Liver (tissue), 9 donors: ENCODE results near the gene VGLL4. TPM values are rescaled to one million over a fixed set of nuclear protein-coding genes. Genes with fewer than 3 reads are reported as not detected.

Experiments
- DNase-seq: peaks from one replicate; pipeline ENCODE4 v3.0.0-alpha.2; 2017; ENCODE audit warnings: low spot score
- H3K27ac ChIP-seq, 2 donors: one replicate each; pipeline ENCODE4 v1.7.0; 2013; ENCODE audit warnings: inconsistent platforms in 2 of 2, low read length in 2 of 2, control low read depth in 1 of 2, low read depth in 1 of 2, mild to moderate bottlenecking in 1 of 2
- H3K27me3 ChIP-seq, 4 donors: one replicate each; pipeline versions ENCODE4 v1.6.1 to v1.7.0; 2013; ENCODE audit warnings: low read length in 3 of 4, inconsistent platforms in 1 of 4, mild to moderate bottlenecking in 1 of 4, moderate library complexity in 1 of 4; ENCODE audit not compliant: control insufficient read depth in 4 of 4, insufficient read depth in 4 of 4
- H3K36me3 ChIP-seq, 4 donors: one replicate each; pipeline versions ENCODE4 v1.6.1 to v1.7.0; 2013; ENCODE audit warnings: low read length in 3 of 4, mild to moderate bottlenecking in 3 of 4, low read depth in 1 of 4, moderate library complexity in 1 of 4; ENCODE audit not compliant: control insufficient read depth in 4 of 4, insufficient read depth in 3 of 4
- H3K4me1 ChIP-seq, 4 donors: one replicate each; pipeline versions ENCODE4 v1.6.1 to v1.7.0; 2013; ENCODE audit warnings: low read length in 3 of 4, mild to moderate bottlenecking in 3 of 4, moderate library complexity in 1 of 4; ENCODE audit not compliant: control insufficient read depth in 4 of 4, insufficient read depth in 4 of 4
- H3K4me3 ChIP-seq, 3 donors: one replicate each; pipeline versions ENCODE4 v1.6.1 to v1.7.0; 2013; ENCODE audit warnings: low read length in 3 of 3, control low read depth in 1 of 3, low read depth in 1 of 3, mild to moderate bottlenecking in 1 of 3
- H3K9ac ChIP-seq, 2 donors: one replicate each; pipeline ENCODE4 v1.7.0; 2013; ENCODE audit warnings: low read length in 2 of 2, mild to moderate bottlenecking in 2 of 2, moderate library complexity in 2 of 2, control low read depth in 1 of 2, low read depth in 1 of 2
- H3K9me3 ChIP-seq, 4 donors: one replicate each; pipeline versions ENCODE4 v1.6.1 to v1.7.0; 2013; ENCODE audit warnings: low read length in 3 of 4; ENCODE audit not compliant: control insufficient read depth in 4 of 4
- EGR1 ChIP-seq, 2 donors: IDR thresholded peaks; 2 replicates each; pipeline ENCODE4 v1.6.1; 2016 to 2018; ENCODE audit warnings: antibody characterized with exemption in 2 of 2, low read depth in 2 of 2
- FOXA1 ChIP-seq: IDR thresholded peaks from 2 replicates; pipeline ENCODE4 v1.6.1; 2016; ENCODE audit warnings: antibody characterized with exemption
- FOXA2 ChIP-seq: IDR thresholded peaks from 2 replicates; pipeline ENCODE4 v1.6.1; 2016; ENCODE audit warnings: antibody characterized with exemption
- GABPA ChIP-seq, 2 donors: IDR thresholded peaks in 1 of 2; conservative IDR thresholded peaks in 1 of 2; 2 replicates each; pipeline ENCODE4 v1.6.1; 2016; ENCODE audit warnings: antibody characterized with exemption in 2 of 2, mild to moderate bottlenecking in 1 of 2, moderate library complexity in 1 of 2
- HNF4A ChIP-seq, 2 donors: conservative IDR thresholded peaks; 2 replicates each; pipeline ENCODE4 v1.6.1; 2016; ENCODE audit warnings: antibody characterized with exemption in 2 of 2, mild to moderate bottlenecking in 2 of 2
- HNF4G ChIP-seq: IDR thresholded peaks from 2 replicates; pipeline ENCODE4 v1.6.1; 2016; ENCODE audit warnings: antibody characterized with exemption
- JUND ChIP-seq, 2 donors: IDR thresholded peaks; 2 replicates each; pipeline ENCODE4 v1.6.1; 2016; ENCODE audit warnings: antibody characterized with exemption in 2 of 2
- MAX ChIP-seq: IDR thresholded peaks from 2 replicates; pipeline ENCODE4 v1.6.1; 2016; ENCODE audit warnings: antibody characterized with exemption
- RXRA ChIP-seq, 2 donors: IDR thresholded peaks; 2 replicates each; pipeline ENCODE4 v1.6.1; 2017 to 2018; ENCODE audit warnings: antibody characterized with exemption in 2 of 2, mild to moderate bottlenecking in 1 of 2
- SP1 ChIP-seq: IDR thresholded peaks from 2 replicates; pipeline ENCODE4 v1.6.1; 2018; ENCODE audit warnings: antibody characterized with exemption, mild to moderate bottlenecking
- TAF1 ChIP-seq: conservative IDR thresholded peaks from 2 replicates; pipeline ENCODE4 v1.6.1; 2016; ENCODE audit warnings: antibody characterized with exemption, mild to moderate bottlenecking
- YY1 ChIP-seq: IDR thresholded peaks from 2 replicates; pipeline ENCODE4 v1.6.1; 2016; ENCODE audit warnings: antibody characterized with exemption, mild to moderate bottlenecking
- ZBTB33 ChIP-seq: IDR thresholded peaks from 2 replicates; pipeline ENCODE4 v1.6.1; 2016; ENCODE audit warnings: antibody characterized with exemption
- WGBS: extraction: QIAGEN DNeasy Blood & Tissue Kit; methylation state at CpG from one replicate; pipeline ENCODE4 v1.1.7; 2013; 5-methylcytosine and 5-hydroxymethylcytosine counted together
- polyA plus RNA-seq, 2 donors: library from polyadenylated mRNA; stranded (reverse) in 1 of 2; unstranded in 1 of 2; fragments of 200-250 nt in 1 of 2; fragments of >200 nt in 1 of 2; fragmentation: Nextera tagmentation in 1 of 2; extraction: Ambion mirVana in 1 of 2; gene quantifications; one replicate each; pipeline versions ENCODE4 v1.2.1 to v1.2.3, GENCODE V29; 2013 to 2015
- total RNA-seq, 2 donors: library from RNA; depleted of rRNA; stranded (reverse); fragments of >200 nt; gene quantifications; one replicate each; pipeline ENCODE4 v1.2.3, GENCODE V29; 2014
- TF ChIP-seq, protein P1 (sequence below): IDR thresholded peaks from 2 replicates; pipeline ENCODE4 v1.6.1; 2016; ENCODE audit warnings: antibody characterized with exemption, mild to moderate bottlenecking
- TF ChIP-seq, protein P2 (sequence below): IDR thresholded peaks from 2 replicates; pipeline ENCODE4 v1.6.1; 2016; ENCODE audit warnings: antibody characterized with exemption
- TF ChIP-seq, protein P3 (sequence below): fragments of 150-350 bp; IDR thresholded peaks from 2 replicates; pipeline ENCODE4 v1.5.1; 2017; ENCODE audit warnings: improper control_type of control experiment, low read depth, low read length; ENCODE audit not compliant: missing input control
- donor health status: healthy.
- donor health status: healthy.
- donor health status: healthy.
- donor health status: healthy.
- donor health status: healthy.

VGLL4 gene
- total and polyA plus RNA-seq, 4 donors, result 7.2 to 27.9 (median 13.0) TPM

GRCh38 chr3:11691767-11692531, 48.2 kb upstream of the VGLL4 start (continued):
- TF ChIP-seq, protein P1, sequence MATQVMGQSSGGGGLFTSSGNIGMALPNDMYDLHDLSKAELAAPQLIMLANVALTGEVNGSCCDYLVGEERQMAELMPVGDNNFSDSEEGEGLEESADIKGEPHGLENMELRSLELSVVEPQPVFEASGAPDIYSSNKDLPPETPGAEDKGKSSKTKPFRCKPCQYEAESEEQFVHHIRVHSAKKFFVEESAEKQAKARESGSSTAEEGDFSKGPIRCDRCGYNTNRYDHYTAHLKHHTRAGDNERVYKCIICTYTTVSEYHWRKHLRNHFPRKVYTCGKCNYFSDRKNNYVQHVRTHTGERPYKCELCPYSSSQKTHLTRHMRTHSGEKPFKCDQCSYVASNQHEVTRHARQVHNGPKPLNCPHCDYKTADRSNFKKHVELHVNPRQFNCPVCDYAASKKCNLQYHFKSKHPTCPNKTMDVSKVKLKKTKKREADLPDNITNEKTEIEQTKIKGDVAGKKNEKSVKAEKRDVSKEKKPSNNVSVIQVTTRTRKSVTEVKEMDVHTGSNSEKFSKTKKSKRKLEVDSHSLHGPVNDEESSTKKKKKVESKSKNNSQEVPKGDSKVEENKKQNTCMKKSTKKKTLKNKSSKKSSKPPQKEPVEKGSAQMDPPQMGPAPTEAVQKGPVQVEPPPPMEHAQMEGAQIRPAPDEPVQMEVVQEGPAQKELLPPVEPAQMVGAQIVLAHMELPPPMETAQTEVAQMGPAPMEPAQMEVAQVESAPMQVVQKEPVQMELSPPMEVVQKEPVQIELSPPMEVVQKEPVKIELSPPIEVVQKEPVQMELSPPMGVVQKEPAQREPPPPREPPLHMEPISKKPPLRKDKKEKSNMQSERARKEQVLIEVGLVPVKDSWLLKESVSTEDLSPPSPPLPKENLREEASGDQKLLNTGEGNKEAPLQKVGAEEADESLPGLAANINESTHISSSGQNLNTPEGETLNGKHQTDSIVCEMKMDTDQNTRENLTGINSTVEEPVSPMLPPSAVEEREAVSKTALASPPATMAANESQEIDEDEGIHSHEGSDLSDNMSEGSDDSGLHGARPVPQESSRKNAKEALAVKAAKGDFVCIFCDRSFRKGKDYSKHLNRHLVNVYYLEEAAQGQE, result no peak
- TF ChIP-seq HNF4A (conservative IDR thresholded peaks at IDR 0.05) (no peak), JUND (IDR thresholded peaks at IDR 0.05) (no peak)

DNA sequence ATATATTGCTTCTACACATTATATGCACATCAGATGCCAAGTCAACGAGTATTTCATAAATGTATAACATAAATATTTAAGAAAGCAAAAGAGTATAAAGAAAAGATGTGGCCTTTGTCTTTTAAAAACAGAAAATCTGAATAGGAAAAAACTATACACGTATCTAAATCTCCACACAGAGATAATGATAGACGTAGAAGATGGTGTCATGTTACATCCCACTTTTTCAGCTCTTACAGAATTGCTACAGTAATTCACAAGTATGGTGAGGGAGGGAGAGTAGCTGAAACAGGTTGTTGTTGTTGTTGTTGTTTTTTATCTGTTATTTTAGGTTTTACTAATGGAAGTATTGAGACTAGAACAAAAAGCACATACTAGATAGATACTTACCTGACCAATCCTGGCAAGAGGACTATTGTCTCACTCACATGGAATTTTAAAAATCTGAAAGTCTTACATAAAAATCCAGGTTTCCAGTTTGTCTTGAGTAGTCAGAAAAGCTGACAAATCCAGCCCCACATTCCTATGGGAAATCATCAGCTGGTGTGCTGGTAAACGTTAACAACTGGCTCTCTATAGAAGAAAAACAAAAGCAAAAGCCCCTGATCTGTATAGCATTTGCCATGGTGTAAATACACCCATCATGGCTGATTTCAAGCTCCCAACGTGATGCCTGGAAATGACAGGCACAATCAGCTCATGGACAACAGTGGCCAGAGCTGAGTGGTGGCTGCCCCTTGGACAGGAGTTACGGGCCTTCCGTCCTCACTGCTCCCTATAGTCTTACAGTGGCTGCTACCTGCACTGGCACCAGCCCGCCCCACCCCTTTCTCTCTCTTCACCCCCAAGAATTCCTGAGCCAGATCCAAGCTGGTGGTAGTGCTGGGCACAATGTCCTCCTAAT, 47.4 kb upstream of the VGLL4 start:
- WGBS, result 88% methylated on average over 8 of the region's 8 CpGs
- Histone ChIP-seq H3K27ac (no peak overlapping the region), H3K36me3 (no peaks in the 10 kb centered on the region), H3K4me1 (peaks cover 0 to 5% (median 0%) of the 10 kb centered on the region in 4 donors), H3K4me3 (no peak overlapping the region), H3K9ac (no peak overlapping the region), H3K9me3 (no peaks in the 10 kb centered on the region), H3K27me3 (no peaks in the 10 kb centered on the region)
- no peak for DNase-seq
- TF ChIP-seq FOXA2 (no peak), MAX (no peak), SP1 (no peak), EGR1 (IDR thresholded peaks at IDR 0.05; ENCODE audit: low read depth in 2 of 2) (no peak), JUND (IDR thresholded peaks at IDR 0.05) (no peak), HNF4A (conservative IDR thresholded peaks at IDR 0.05) (no peak), FOXA1 (no peak)

- Histone ChIP-seq H3K4me3 (no peak overlapping the region), H3K4me1 (peaks cover 0 to 5% (median 0%) of the 10 kb centered on the region in 4 donors), H3K27me3 (no peaks in the 10 kb centered on the region), H3K9ac (no peak overlapping the region), H3K9me3 (no peaks in the 10 kb centered on the region), H3K27ac (no peak overlapping the region), H3K36me3 (no peaks in the 10 kb centered on the region)
- TF ChIP-seq YY1, result no peak
- TF ChIP-seq ZBTB33, result no peak
- TF ChIP-seq, protein P2, sequence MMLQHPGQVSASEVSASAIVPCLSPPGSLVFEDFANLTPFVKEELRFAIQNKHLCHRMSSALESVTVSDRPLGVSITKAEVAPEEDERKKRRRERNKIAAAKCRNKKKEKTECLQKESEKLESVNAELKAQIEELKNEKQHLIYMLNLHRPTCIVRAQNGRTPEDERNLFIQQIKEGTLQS, result no peak
- no peak for TF ChIP-seq RXRA (IDR thresholded peaks at IDR 0.05)
- TF ChIP-seq EGR1 (IDR thresholded peaks at IDR 0.05; ENCODE audit: low read depth in 2 of 2), result no peak
- TF ChIP-seq FOXA1, result no peak
- TF ChIP-seq FOXA2, result no peak
- no peak for TF ChIP-seq JUND (IDR thresholded peaks at IDR 0.05)
- TF ChIP-seq GABPA (IDR thresholded peaks at IDR 0.05 in 1 of 2, conservative IDR thresholded peaks at IDR 0.05 in 1 of 2), result no peak
- TF ChIP-seq HNF4G, result no peak
- TF ChIP-seq, protein P1, result no peak
- TF ChIP-seq, protein P3, sequence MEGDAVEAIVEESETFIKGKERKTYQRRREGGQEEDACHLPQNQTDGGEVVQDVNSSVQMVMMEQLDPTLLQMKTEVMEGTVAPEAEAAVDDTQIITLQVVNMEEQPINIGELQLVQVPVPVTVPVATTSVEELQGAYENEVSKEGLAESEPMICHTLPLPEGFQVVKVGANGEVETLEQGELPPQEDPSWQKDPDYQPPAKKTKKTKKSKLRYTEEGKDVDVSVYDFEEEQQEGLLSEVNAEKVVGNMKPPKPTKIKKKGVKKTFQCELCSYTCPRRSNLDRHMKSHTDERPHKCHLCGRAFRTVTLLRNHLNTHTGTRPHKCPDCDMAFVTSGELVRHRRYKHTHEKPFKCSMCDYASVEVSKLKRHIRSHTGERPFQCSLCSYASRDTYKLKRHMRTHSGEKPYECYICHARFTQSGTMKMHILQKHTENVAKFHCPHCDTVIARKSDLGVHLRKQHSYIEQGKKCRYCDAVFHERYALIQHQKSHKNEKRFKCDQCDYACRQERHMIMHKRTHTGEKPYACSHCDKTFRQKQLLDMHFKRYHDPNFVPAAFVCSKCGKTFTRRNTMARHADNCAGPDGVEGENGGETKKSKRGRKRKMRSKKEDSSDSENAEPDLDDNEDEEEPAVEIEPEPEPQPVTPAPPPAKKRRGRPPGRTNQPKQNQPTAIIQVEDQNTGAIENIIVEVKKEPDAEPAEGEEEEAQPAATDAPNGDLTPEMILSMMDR, result no peak
- TF ChIP-seq TAF1, result no peak
- WGBS, result 91% methylated on average over 8 of the region's 8 CpGs
- no peak for DNase-seq
Measured at GRCh38 chr3:11689749-11690148, 46.0 kb upstream of the VGLL4 start.
